NCI-H1694 (cell line): ENCODE measurements around the gene ZPBP2.
A peak's percentile ranks its signal among the peaks of the same experiment; 100 is the strongest.
"Not testable (repeated sequence)": the region's sequence is repeated elsewhere in the genome, so short reads cannot be mapped to it uniquely, and the experiment has no call there.

Experiments used
- DNase-seq: peaks from one replicate; lab custom pipeline; 2025; lab: John Stamatoyannopoulos, UW

The ZPBP2 gene, protein sequence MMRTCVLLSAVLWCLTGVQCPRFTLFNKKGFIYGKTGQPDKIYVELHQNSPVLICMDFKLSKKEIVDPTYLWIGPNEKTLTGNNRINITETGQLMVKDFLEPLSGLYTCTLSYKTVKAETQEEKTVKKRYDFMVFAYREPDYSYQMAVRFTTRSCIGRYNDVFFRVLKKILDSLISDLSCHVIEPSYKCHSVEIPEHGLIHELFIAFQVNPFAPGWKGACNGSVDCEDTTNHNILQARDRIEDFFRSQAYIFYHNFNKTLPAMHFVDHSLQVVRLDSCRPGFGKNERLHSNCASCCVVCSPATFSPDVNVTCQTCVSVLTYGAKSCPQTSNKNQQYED

DNA sequence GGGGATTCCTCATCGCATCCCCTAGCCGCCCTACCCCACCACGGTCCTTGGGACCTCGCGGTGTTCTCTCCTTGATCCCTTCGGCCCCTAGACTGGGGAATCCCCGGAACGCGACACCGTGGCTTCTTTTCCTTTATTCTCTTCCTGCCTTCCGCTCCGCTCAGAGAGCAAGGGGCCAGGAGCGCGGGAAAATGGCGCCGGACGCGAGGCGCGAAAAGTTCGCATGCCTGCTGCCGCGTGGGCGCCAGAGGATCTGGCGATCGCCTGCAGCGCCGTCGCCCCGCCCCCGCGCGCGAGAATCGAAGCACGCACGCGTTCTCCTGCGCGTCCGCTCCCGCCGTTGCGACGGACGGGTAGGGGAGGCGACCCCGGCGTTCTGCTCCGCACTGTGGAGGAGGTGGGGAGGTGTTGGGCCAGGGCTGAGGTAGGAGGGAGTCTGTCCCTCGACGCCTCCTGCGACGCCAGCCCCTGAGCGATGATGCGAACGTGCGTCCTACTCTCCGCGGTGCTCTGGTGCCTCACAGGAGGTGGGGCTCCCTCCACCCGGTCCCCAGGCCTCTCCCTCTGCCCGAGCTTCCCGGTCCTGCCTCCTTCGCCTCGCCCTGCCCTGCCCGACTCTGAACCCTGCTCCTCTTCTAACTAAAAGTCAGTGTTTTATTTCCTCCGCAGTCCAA is at the start of gene ZPBP2:
TSS of gene ZPBP2 (plus strand) at position 323 of the 674 bp plus-strand sequence. CDS start at position 476, 153 bp downstream.
- DNase-seq = no peak

DNA sequence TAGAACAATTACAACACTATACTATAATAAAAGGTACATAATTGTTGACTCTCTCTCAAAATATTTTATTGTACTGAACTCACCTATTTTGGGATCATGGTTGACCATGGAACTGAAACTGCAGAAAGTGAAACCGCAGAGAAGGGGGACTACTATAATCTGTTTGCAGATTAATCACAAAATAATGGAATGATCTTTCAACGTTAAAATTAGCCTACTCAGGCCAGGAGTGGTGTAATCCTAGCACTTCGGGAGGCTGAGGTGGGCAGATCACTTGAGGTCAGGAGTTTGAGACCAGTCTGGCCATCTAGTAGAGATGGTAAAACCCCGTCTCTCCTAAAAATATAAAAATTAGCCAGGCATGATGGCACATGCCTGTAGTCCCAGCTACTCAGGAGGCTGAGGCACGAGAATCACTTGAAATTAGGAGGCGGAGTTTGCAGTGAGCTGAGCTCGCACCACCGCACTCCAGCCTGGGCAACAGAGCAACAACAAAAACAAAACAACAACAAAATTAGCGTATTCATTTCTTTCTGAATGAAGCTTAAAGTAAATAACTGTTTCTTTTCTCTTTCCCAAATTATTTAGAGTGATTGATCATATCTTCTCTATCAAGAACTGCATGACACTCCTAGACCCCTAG is 49.5 kb upstream of the ZPBP2 start:
- DNase-seq = no peak

DNA sequence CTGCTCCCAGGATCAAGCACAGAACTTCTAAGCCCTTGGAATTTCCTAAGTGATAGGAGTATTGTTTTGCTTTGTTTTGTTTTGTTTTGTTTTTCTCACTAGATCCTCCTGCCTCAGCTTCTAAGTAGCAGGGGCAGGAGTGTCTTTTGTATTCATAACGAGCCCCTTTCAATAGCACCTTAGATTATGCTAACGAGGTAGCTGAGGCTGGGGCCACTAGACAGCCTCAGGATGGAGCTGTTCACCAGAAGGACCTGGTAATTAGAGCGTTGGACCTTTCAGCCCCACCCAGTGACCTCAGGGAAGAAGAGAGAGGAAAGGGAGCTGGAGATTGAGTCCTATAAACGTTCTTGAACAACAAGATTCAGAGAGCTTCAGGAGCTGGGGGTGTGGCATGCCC is 47.5 kb upstream of the ZPBP2 start:
- no peak for DNase-seq

DNA sequence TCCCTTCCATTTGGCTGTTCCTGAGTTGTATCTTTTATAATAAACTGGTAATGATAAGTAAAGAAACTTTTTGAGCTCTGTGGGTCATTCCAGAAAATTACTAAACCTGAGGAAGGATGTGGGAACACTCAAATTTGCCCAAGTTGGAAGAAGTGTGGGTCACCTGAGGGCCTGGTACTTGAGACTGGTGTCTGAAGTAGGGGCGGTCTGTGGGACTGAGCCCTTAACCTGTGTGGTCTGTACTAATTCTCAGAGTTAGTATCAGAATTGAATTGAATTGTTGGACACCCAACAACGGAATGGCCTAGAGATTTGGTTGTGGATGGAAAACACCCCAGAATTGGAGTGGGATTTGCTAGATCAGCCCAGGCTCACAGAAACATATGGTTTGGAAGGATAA is 47.0 kb upstream of the ZPBP2 start:
- DNase-seq = no peak

DNA sequence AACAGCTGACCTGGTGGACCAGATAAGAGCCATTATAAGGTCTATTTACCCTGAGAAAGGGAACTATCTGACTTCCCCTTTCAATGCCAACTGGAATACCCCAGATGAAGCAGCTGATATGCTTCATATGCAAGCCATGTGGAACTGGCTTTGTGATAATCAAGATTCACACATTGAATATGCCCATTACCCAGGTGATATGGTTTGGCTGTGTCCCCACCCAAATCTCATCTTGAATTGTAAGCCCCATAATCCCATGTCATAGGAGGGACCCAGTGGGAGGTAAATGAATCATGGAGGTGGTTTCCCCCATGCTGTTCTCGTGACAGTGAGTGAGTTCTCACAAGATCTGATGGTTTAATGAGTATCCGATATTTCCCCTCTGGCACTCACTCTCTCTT is 46.0 kb upstream of the ZPBP2 start:
- DNase-seq = no peak

DNA sequence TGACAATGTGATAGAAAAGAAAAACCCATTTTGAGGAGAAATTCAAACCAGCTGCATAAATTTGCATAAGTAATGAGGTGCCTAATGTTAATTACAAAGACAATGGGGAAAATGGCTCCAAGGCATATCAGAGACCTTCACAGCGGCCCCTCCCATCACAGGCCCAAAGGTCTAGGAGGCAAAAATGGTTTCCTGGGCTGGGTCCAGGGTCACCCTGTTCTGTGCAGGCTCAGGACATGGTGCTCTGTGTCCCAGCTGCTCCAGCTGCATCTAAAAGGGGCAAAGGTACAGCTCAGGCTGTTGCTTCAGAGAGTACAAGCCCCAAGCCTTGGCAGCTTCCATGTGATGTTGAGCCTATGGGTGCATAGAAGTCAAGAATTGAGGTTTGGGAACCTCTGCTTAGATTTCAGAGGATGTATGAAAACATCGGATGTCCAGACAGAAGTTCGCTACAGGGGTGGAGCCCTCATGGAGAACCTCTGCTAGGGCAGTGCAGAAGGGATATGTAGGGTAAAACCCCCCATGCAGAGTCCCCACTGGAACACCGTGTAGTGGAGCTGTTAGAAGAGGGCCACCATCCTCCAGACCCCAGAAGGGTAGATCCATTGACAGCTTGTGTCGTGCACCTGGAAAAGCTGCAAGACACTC is 44.5 kb upstream of the ZPBP2 start:
- no peak for DNase-seq

DNA sequence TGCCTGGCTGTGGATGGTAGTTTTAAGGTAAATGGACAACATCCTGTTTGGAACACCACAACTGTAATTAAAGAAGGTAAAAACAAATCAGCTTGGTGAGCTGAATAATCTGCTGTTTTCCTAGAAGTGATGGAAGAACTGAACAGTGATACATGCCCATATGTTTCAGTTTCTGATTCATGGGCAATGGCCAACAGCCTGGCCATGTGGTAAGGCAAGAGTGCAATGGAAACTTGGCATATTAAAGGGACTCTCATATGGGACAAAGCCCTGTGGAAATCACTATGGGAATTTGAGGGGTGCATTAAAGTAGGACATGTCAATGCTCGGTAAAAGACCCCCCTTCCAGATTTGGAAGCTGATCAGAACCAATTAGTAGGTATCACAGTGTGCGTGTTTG is 41.7 kb upstream of the ZPBP2 start:
- no peak for DNase-seq

DNA sequence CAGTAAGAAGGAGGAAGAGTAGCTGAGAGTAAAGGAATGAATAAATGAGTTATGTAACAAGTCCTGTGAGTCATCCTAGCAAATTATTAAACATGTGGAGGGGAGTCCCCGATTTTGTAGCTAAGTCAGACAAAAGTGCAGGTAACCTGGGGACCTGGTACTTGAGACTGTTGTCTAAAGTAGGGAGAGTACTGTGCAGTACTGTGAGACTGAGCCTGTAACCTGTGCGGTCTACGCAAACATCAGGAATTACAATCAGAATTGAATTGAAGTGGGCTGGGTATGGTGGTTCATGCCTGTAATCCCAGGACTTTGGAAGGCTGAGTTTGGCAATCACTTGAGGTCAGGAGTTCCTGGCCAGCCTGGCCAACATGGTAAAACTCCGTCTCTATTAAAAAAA is 39.6 kb upstream of the ZPBP2 start:
- DNase-seq = no peak

DNA sequence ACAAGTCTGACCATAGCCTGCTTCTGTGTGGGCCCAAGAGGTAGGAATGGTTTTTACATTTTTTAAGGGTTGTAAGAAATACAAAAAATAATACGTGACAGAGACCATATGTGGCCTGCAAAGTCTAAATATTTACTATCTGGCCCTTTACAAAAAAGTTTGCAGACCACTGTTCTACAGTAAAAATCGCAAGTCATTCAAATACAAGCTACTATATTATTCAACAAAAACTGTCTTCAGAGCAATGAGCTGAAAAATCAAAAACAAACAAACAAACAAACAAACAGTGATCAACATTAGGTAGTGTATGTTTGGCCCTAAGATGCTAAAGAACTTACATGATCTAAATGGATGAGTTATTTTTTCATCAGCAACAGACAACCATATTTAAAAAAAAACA is 36.4 kb upstream of the ZPBP2 start:
- DNase-seq = no peak

DNA sequence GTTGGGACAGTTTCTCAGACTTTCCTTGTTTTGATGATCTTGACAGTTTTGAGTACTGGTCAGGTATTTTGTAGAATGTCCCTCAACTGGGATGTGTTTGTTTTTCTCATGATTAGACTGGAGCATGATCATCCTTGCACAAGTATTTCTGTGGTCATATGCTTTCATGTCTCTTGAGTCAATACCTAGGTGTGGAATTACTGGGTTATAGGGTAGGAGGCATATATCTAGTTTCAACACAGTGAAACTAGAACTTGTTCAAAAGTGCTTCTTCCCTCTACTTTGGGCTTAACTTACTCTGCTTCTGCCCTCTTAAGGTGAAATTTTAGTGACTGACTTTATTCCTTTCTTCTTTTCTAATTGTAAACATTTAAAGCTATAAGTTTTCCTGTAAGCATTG is 34.0 kb upstream of the ZPBP2 start:
- DNase-seq = no peak

DNA sequence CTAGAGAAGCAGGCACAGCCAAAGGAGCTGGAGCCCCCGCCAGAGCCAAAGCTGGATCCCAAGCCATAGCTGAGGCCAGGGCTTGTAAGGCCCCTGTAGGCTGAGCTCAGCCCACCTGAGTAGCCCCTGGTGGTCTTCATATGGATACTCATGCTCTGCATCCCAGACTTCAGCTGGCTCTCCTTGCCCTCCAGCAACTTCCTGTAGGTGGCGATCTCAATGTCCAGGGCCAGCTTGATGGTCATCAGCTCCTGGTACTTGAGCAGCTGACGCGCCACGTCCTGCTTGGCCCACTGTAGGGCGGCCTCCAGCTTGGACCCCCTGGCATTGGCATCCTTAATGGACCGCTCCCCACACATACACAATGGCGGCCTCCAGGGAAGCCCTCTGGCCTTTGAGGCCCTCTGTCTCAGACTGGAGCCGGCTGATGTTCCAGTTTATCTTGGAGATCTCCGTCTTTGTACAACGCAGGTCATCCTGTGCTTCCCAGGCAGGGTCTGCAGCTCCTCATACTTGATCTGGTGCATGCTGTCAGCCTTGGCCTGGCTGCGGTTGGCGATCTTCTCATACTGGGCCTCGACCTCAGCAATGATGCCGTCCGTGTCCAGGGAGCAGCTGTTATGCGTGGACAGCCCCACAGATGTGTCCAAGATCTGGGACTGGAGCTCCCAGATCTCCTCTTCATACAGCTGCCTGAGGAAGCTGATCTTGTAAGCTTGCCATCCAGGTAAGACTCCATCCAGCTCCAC is 32.8 kb upstream of the ZPBP2 start:
- DNase-seq = no peak

DNA sequence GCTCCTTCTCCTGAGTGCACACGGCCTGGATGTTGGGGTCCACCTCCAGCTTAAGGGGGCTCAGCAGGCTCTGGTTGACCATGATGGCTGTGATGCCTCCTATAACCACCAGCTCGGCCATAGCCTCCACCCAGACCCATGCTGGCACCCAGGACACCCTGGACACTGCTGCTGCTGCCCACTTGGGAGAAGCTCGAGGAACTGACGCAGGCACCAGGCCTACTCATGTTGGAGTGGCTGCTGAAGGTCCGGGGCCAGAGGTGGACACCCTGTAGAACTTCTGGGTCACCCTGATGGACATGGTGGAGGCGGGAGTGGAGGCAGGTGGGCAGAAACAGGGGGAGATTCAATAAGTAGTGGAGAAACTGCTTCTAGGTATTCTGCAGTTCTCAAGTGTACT is 31.9 kb upstream of the ZPBP2 start:
- no peak for DNase-seq

DNA sequence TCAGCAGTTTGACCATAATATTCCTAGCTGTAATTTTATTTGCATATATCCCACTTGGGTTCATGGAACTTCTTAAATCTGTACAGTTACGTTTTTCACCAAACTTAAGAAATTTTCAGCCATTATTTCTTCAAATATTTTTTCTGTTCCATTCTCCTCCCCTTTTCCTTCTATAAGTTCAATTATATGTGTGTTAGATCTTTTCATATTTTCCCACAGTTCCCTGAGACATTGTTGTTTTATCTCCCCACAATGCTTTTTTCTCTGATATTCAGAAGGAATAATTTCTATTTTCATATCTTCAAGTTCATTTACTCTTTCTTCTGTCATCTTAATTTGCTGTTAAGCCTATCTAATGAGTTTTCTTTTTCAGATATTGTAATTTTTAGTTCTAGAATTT is 29.9 kb upstream of the ZPBP2 start:
- DNase-seq = no peak

DNA sequence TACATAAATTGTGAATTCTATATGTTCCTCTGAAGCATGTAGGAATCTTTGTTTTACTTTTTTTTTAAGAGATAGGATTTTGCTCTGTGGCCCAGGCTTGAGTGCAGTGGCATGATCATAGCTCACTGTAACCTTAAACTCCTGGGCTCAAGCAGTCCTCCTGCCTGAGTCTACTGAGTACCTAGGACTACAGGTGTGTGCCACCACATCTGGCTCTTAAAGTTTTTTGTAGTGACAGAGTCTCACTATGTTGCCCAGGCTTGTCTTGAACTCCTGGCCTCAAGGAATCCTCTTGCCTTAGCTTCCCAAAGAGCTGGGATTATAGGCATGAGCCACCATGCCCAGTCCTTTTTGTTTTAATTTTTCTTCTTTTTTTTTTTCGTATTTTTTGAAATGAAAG is 29.2 kb upstream of the ZPBP2 start:
- DNase-seq = no peak

DNA sequence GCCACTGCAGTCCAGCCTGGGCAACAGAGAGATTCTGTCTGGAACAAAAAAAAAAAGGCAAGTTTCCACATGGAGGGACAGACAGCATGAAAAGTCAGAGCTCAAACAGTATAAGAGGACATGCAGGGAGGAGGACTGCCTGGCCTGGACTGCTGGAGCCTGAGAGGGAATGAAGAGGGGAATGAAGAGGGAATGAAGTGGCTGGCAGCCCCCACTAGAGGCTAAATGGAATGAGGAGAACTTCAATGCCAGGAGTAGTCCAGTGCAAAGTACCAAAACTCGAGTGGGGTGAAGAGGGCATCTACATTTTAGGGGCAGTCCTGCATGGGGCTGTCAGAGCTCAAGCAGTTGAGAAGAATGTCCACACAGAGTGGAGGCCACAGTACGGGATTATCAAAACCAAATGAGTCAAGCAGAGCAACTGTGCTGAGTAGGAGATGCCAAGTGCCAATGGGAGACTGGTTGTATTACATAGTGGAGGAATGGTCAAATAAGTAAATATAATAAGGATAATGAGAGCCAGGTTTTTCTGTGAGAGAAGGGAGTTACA is 26.8 kb upstream of the ZPBP2 start:
- no peak for DNase-seq

DNA sequence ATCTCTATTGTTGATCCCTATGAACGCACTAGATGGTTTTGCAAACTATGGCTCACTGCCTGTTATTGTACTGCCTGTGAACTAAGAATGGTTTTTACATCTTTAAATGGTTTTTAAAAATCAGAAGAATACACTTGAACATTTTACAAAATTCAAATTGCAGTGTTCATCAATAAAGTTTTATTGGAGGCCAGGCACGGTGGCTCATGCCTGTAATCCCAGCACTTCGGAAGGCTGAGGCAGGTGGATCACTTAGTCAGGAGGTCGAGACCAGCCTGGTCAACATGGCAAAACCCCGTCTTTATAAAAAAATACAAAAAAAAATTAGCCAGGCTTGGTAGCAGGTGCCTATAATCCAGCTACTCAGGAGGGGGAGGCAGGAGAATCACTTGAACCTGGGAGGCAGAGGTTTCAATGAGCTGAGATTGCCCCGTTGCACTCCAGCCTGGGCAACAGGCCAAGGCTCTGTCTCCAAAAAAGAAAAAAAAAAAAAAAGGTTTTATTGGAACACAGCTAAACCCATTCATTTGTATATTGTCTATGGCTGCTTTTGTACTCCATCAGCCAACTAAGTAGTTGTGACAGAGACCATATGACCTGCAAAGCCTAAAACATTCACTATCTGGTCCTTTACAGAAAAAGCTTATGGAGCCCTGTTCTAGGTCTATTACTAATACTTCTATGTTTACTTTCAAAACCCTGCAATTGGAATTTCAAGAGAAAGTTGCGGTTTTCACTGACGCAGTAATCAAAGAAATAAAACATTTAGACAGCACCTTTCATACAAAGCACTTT is 22.8 kb upstream of the ZPBP2 start:
- peak; percentile 10 for DNase-seq

DNA sequence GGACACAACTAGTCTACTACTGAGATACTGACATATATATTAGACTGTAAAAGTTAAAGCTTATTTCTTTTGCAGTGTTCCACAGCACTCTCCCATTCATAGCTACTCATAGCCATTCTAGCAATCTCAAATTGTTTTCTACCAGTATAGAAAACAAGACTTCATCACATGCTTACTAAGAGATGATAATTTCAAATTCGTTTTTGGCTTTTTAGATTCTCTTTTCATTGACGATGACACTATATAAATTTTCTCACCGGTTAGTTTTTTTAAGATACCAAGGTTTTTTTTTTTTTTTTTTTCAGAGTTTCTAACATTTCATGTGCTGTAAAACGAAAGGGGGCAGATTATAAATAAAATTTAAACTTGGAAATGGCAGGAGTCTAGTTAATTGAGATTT is 21.8 kb upstream of the ZPBP2 start:
- DNase-seq = no peak

DNA sequence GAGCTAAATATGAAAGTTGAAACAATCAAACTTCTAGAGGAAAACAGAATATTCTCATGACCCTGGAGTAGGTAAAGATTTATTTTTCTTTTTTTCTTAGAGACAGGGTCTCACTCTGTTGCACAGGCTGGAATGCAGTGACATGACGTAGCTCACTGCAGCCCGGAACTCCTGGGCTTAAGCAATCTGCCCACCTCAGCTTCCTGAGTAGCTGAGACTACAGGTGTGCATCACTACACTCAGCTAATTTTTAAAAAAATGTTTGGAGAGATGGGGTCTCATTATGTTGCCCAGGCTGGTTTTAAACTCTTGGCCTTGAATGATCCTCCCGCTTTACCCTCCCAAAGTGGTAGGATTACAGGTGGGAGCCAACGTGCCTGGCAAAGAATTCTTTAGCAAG is 19.4 kb upstream of the ZPBP2 start:
- no peak for DNase-seq

DNA sequence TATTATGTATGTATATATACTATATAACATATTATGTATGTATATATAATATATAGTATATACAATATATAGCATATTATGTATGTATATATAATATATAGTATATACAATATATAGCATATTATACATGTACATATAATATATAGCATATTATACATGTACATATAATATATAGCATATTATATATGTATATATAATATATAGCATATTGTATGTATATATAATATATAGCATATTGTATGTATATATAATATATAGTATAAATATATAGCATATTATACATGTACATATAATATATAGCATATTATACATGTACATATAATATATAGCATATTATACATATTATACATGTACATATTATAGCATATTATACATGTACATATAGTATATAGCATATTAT is 17.8 kb upstream of the ZPBP2 start:
- not testable (repeated sequence) for DNase-seq

DNA sequence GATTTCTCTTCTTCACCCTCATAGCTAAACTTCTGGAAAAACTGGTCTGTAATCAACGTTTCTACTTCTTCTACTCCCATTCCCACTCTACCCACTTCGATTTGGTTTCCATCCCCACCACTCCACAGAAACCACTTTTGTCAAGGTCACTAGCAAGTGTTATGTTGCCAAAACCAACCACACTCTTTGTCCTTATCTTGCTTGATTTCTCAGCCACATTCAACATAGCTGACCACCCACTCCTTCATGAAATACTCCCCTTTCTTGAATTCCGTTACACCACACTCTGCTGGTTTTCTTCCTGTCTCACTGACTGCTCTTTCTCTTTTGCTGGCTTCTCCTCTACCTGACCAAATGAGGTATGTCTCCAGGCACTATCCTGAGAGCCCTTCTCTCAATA is 15.8 kb upstream of the ZPBP2 start:
- DNase-seq = no peak

DNA sequence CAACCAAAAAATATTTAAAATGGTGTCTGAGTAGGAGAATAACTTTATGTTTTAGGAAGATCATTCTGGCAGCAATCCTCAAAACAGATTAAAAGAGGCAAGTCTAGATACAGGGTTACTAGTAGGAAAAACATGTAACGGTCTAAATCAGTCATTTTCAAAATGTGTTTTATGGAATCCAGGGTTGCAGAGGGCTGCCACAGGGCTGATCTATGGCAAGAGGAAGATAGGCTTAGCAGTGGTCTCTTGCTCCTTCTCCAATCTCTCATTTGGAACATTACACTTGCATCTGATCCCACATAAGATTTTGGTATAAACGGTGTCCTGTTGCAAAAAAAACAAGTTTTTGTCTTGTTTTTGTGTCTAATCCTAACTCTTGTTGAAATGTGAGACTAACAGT is 13.1 kb upstream of the ZPBP2 start:
- no peak for DNase-seq
